ENCODE data around the gene IQCM.

IQCM gene

DNA sequence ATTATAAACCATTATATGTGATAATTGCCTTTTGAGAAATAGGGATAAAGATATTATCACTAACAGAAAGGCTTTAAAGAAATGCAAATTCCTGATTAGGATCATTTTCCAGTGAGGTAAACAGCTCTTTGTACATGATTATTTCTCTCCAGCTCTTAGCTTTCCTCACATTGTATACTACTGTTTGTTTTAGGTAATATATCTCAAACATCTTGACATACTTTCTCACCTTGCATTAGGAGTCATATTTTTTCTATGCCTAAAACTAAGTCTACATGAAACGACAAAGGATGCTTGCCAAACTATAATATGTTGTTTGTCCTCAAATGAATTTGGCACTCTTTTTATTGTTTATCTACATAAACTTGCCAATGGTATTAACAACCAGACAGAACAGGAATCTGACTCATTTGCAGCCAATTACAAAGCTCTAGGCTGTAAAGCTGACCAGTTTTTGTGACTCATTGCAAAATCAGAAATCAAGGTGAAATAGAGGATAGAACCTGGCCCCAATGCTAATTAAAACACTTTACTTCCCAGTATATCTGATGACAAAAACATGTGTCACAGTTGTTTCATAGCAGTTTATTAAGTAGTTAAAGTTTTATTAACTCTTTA is 107.0 kb downstream of the IQCM start:
- no peak for DNase-seq

GRCh38 chr4:149707862-149708261 is 107.8 kb downstream of the IQCM start:
- no peak for DNase-seq

DNA sequence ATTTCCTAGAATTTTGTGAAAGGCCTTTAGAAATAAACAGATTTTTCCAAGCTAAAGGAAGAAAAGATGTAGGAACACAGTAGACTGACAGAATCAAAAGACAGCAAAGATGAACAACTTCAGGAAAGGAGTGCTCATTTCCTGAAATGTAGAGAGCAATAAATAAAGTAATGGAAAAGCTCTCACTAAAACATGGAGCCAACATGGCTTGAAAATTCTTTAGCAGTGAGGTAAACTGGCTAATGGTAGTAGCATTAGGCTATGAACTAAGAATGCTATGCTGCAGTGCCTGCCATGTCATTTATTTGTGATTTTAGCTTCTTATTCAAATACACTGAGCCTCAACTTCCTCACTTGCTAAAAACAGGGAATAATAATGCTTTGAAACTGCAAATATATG is 108.7 kb downstream of the IQCM start:
- DNase-seq, result no peak

- DNase-seq, result no peak
Measured at GRCh38 chr4:149702414-149703293, 113.0 kb downstream of the IQCM start.

GRCh38 chr4:149701435-149702156 is 114.0 kb downstream of the IQCM start:
- no peak for DNase-seq

DNA sequence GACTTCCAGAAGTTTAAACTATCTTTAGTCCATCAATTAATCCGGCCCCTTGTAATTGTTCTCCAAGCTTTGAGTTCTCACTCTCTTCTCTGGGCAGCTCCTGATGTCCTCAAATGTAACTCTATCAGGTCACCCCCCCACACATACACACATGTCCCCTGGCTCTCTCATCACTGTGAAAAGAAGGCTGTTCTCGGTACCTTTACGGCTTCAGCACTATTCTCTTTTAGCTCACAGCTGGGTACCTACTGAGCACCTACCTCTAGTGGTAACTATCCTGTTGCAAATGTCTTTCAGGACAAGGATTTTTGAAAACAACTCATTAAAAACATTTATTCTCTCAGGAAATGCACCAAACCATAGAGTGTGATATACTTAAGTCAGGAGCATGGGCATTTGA is 115.4 kb downstream of the IQCM start:
- DNase-seq, result no peak

- DNase-seq, result no peak
Measured at GRCh38 chr4:149699642-149700041, 116.0 kb downstream of the IQCM start.

GRCh38 chr4:149690726-149691125 is 124.9 kb downstream of the IQCM start:
- no peak for DNase-seq

GRCh38 chr4:149684516-149684915 is 131.1 kb downstream of the IQCM start:
- DNase-seq, result no peak

DNA sequence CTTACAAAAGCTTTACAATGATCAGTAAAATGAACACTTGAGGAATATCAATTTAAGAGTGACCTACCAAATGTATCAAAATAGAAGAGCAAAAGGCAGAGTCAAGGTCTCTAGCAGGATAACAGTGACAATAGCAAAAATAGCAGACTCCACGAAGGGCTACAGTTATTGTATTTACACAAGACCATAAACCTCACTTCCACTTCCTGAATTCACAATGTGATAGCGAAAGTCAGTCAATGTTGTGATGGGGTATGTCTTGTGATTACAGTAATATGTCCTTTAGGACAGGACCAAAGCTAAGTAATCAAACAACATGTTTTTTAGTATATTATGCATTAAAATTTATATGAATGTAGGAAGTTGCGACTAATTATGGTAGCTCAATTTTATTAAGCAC is 139.6 kb downstream of the IQCM start:
- DNase-seq, result no peak

- DNase-seq, result no peak
Measured at GRCh38 chr4:149645790-149646189, 169.9 kb downstream of the IQCM start.

GRCh38 chr4:149638073-149638472 is 177.6 kb downstream of the IQCM start:
- no peak for DNase-seq

DNA sequence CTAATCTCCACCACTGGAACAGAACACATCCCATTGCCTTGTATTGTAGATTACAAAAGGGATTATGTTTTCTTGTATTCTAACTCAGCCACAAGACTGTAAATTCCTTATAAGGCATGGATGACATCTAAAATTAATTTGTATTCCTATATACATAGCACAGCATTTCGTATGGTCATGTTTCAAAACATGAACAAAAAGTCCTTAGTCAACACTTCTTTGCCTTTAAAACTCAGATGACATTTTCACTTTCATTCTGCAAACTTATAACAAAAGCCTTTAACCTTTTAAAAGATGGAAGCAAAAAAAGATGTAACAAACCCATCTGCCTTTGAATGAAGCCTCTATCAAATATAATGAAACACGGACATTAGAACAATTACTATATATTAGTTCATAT is 181.3 kb downstream of the IQCM start:
- DNase-seq, result no peak

- no peak for DNase-seq
Measured at GRCh38 chr4:149631629-149632028, 184.0 kb downstream of the IQCM start.

DNA sequence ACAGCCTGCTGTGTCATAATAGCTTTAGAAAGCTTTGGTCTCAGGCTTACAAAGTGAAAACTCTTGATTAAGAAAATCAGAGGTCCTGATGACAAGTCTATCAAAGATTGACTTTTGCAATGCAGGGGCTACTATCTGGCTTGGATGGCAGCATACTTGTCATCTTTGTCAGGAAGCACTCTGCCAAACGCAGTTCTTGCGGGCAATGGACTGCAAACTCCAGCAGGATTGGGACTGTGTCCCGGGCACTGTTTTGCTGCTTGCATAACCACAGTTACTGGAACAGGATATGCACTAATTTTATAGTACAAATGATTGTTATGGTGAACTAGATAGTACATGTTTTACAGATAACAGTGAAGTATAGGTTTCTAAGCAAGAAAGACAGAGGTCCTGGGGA is 185.6 kb downstream of the IQCM start:
- no peak for DNase-seq

DNA sequence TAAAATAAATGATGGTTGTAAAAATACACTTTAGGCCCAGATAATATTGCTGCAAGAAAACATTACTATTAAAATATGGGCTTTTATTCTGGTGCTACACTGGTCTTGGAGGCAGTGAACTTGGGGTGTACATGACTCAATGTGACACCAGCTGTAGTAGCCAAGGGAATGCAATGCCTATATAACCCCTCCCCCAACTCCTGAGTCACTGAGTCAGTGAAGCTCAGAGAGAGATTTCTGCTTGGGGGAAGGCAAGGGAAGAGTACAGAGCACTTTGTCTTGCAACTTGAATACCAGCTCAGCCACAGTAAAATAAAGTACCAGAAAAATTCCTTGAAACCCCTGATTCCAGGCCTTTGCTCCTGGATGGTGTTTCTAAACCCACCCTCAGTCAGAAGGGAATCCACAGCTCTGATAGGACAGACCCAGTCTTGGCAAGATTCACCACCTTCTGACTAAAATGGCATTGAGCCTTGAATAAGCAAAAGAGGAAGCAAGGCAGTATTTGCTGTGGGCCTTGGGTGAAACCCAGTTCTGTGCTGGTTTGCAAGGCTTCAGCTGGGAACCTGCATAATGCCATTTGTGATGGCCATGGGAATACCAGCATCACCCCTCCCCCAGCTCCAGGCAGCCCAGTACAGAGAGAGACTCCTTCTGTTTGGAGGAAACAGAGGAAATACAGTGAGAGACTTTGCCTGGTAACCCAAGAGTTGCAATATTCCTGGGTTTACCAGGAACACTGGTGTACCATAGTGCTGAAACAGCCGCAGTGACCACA is 209.9 kb downstream of the IQCM start:
- DNase-seq, result no peak

DNA sequence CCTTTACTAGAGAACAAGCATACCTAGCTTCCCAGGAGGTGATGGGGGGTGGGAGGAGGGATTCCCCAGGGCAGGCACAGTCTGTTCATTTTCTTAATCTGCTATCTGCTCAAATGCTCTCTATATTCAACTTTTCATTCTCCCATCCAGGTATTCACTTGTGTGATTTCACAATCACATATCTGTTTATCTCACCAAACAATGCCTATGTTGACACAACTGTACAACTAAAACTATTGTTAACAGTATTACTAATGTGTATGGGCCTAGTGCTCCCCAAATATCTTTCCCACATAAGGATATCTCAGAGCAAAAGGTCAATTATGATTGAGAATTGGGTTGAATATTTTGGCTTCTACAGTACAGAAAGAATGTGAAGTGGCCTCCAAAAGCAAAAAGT is 210.8 kb downstream of the IQCM start:
- no peak for DNase-seq

- no peak for DNase-seq
Measured at GRCh38 chr4:149595500-149595899, 220.1 kb downstream of the IQCM start.

GRCh38 chr4:149589826-149590225 is 225.8 kb downstream of the IQCM start:
- no peak for DNase-seq

GRCh38 chr4:149584722-149585121 is 230.9 kb downstream of the IQCM start:
- no peak for DNase-seq

- DNase-seq, result no peak
Measured at GRCh38 chr4:149574971-149575370, 240.7 kb downstream of the IQCM start.

- DNase-seq, result no peak
Measured at GRCh38 chr4:149572716-149573115, 242.9 kb downstream of the IQCM start.

GRCh38 chr4:149555799-149556198 is 259.8 kb downstream of the IQCM start:
- DNase-seq, result no peak
